GM12878 (cell line): ENCODE data around the gene UTP14C. TPM values are rescaled to one million over a fixed set of nuclear protein-coding genes. Genes with fewer than 3 reads are reported as not detected.

Source experiments
- ATAC-seq: fragments of 200-7000 bp; cut with Tn5 transposase; 3 replicates; pipeline ENCODE4 v1.9.1; 2020; ENCODE audit warnings: mild to moderate bottlenecking, moderate library complexity
- BruUV-seq: library from RNA; stranded (reverse); fragments of 400-500 nt; replicated peaks from 2 replicates; lab custom pipeline; 2021; lab: Mats Ljungman, UMichigan
- CTCF ChIA-PET: fragments of 300-600 bp; sonication (Branson Sonifier 250); formaldehyde crosslinking; extraction: SDS; loops from one replicate; lab custom pipeline; 2021; ENCODE audit warnings: inconsistent platforms; lab: Yijun Ruan, JAX
- POLR2A ChIA-PET: fragments of 350-600 bp; formaldehyde crosslinking; extraction: SDS; loops from one replicate; lab custom pipeline; 2021; ENCODE audit warnings: inconsistent platforms; lab: Charles Lee
- RAD21 ChIA-PET: fragments of 300-600 bp; sonication (Branson Sonifier 250); formaldehyde crosslinking; loops from one replicate; lab custom pipeline; 2023; ENCODE audit warnings: antibody characterized with exemption; ENCODE audit not compliant: unreplicated experiment; lab: Charles Lee
- SMC1A ChIA-PET: fragments of 300-600 bp; sonication (Branson Sonifier 250); formaldehyde crosslinking; loops from one replicate; lab custom pipeline; 2023; ENCODE audit not compliant: unreplicated experiment, uncharacterized antibody; lab: Charles Lee
- DNase-seq: peaks from one replicate; pipeline ENCODE4 v3.0.0-alpha.2; 2011; ENCODE audit warnings: low read depth, low spot score
- FAIRE-seq: peaks from 3 replicates; lab custom pipeline; 2011; peaks lifted over from hg19 to GRCh38; lab: Jason Lieb, UNC
- H2AFZ ChIP-seq: 2 replicates; pipeline ENCODE4 v1.6.0; 2011; ENCODE audit warnings: low read depth, low read length, control low read depth; ENCODE audit not compliant: control insufficient read depth
- H3K27ac ChIP-seq: 2 replicates; pipeline ENCODE4 v1.5.1; 2011; ENCODE audit warnings: control low read depth; ENCODE audit not compliant: control insufficient read depth, insufficient read depth
- H3K27me3 ChIP-seq, 2 experiments: replicated peaks in 1 of 2; 2 replicates each; pipeline versions ENCODE4 v1.6.0 to v1.6.1; 2011; ENCODE audit warnings: low read length in 1 of 2; ENCODE audit not compliant: control insufficient read depth in 2 of 2, insufficient read depth in 2 of 2
- H3K36me3 ChIP-seq, 2 experiments: 2 replicates each; pipeline ENCODE4 v1.5.1; 2011; ENCODE audit warnings: low read length in 1 of 2; ENCODE audit not compliant: control insufficient read depth in 2 of 2, insufficient read depth in 2 of 2
- H3K4me1 ChIP-seq: 2 replicates; pipeline ENCODE4 v1.6.1; 2011; ENCODE audit warnings: mild to moderate bottlenecking, low read length, moderate library complexity, mixed read lengths; ENCODE audit not compliant: control insufficient read depth, insufficient read depth
- H3K4me2 ChIP-seq: 2 replicates; pipeline ENCODE4 v1.6.0; 2011; ENCODE audit warnings: control low read depth; ENCODE audit not compliant: control insufficient read depth, insufficient read depth
- H3K4me3 ChIP-seq: fragments of 200-600 bp; sonication (generic); 2 replicates; pipeline ENCODE4 v1.5.1; 2016
- H3K79me2 ChIP-seq: 2 replicates; pipeline ENCODE4 v1.6.0; 2011; ENCODE audit warnings: low read length; ENCODE audit not compliant: control insufficient read depth, insufficient read depth
- H3K9ac ChIP-seq: 2 replicates; pipeline ENCODE4 v1.8.0; 2011; ENCODE audit warnings: low read length, control low read depth, mixed read lengths; ENCODE audit not compliant: control insufficient read depth, insufficient read depth
- H3K9me3 ChIP-seq: replicated peaks from 3 replicates; pipeline ENCODE4 v1.5.1; 2011; ENCODE audit warnings: mild to moderate bottlenecking, low read length; ENCODE audit not compliant: control insufficient read depth, insufficient read depth
- H4K20me1 ChIP-seq: 2 replicates; pipeline ENCODE4 v1.6.0; 2011; ENCODE audit not compliant: control insufficient read depth, insufficient read depth
- CBX3 ChIP-seq: fragments of 200-600 bp; sonication (generic); IDR thresholded peaks from 2 replicates; pipeline ENCODE4 v1.6.1; 2016; ENCODE audit warnings: low read depth, borderline replicate concordance
- EGR1 ChIP-seq, 2 experiments: IDR thresholded peaks; 1 replicate in 1 of 2; 2 replicates in 1 of 2; pipeline ENCODE4 v1.6.1; 2011 to 2012; ENCODE audit warnings: low read depth in 2 of 2, low read length in 2 of 2, borderline replicate concordance in 1 of 2, mild to moderate bottlenecking in 1 of 2, moderate library complexity in 1 of 2
- ELK1 ChIP-seq: IDR thresholded peaks from 2 replicates; pipeline ENCODE4 v1.6.1; 2012; ENCODE audit warnings: low read depth, low read length, improper control_type of control experiment
- GABPA ChIP-seq: IDR thresholded peaks from 2 replicates; pipeline ENCODE4 v1.6.1; 2014; ENCODE audit warnings: antibody characterized with exemption, low read depth, mild to moderate bottlenecking, inconsistent platforms
- HDAC2 ChIP-seq: fragments of 200-600 bp; sonication (generic); IDR thresholded peaks from 2 replicates; pipeline ENCODE4 v1.6.1; 2017
- HDAC6 ChIP-seq: fragments of 200-600 bp; sonication (generic); IDR thresholded peaks from one replicate; pipeline ENCODE4 v1.8.0; 2017; ENCODE audit warnings: antibody characterized with exemption; ENCODE audit not compliant: unreplicated experiment
- IKZF1 ChIP-seq: fragments of 450-650 bp; conservative IDR thresholded peaks from 2 replicates; pipeline ENCODE4 v1.6.1; 2017; ENCODE audit warnings: antibody characterized with exemption, mild to moderate bottlenecking
- IKZF2 ChIP-seq, 2 experiments: fragments of 450-650 bp; IDR thresholded peaks; 2 replicates each; pipeline ENCODE4 v1.6.1; 2017; ENCODE audit warnings: mild to moderate bottlenecking in 2 of 2, moderate library complexity in 2 of 2
- IRF4 ChIP-seq: IDR thresholded peaks from 2 replicates; pipeline ENCODE4 v1.6.1; 2011; ENCODE audit warnings: low read depth, low read length
- MXI1 ChIP-seq: fragments of 150-350 bp; IDR thresholded peaks from 2 replicates; pipeline ENCODE4 v1.6.1; 2011; ENCODE audit warnings: low read depth, mild to moderate bottlenecking, inconsistent platforms, low read length, improper control_type of control experiment
- NKRF ChIP-seq: fragments of 450-650 bp; conservative IDR thresholded peaks from 2 replicates; pipeline ENCODE4 v1.6.1; 2017; ENCODE audit warnings: mild to moderate bottlenecking, moderate library complexity
- NR2C1 ChIP-seq: fragments of 450-650 bp; IDR thresholded peaks from 2 replicates; pipeline ENCODE4 v1.6.1; 2017; ENCODE audit warnings: antibody characterized with exemption, mild to moderate bottlenecking, moderate library complexity
- WGBS: methylation state at CpG from one replicate; pipeline ENCODE4 v1.1.6; 2016; ENCODE audit warnings: low lambda C conversion rate; ENCODE audit not compliant: insufficient replicate concordance, insufficient coverage; ENCODE audit errors: missing lambda C conversion rate; 5-methylcytosine and 5-hydroxymethylcytosine counted together
- in situ Hi-C: fragments of 300-500 bp; cut with MboI; formaldehyde crosslinking; loops from 9 replicates; pipeline ENCODE4 v1.14.3; 2018; ENCODE audit warnings: mixed read lengths
- intact Hi-C: fragments of 100-400 bp; cut with micrococcal nuclease; formaldehyde crosslinking; loops from one replicate; pipeline ENCODE4 v1.14.2; 2022; ENCODE audit not compliant: unreplicated experiment
- polyA plus RNA-seq, 11 experiments: library from polyadenylated mRNA; depleted of rRNA in 4 of 11; unstranded in 6 of 11; stranded (reverse) in 5 of 11; fragments of >200 nt; fragmentation: Nextera tagmentation in 4 of 11; fragmentation: Illumina TruSeq in 1 of 11; extraction: Ambion mirVana in 4 of 11; extraction: Trizol in 1 of 11; gene quantifications; 1 replicate in 1 of 11; 2 replicates in 10 of 11; pipeline versions ENCODE4 v1.2.1 to v1.2.3, GENCODE V29; 2011 to 2016; ENCODE audit warnings: inconsistent platforms in 2 of 11, missing spikeins in 2 of 11, low read depth in 1 of 11
- total RNA-seq, 4 experiments: library from RNA; depleted of rRNA in 3 of 4; stranded (reverse); fragments of >200 nt in 3 of 4; fragmentation: Illumina TruSeq in 1 of 4; extraction: Trizol in 1 of 4; gene quantifications; 2 replicates each; pipeline versions ENCODE4 v1.2.1 to v1.2.3, GENCODE V29; 2013 to 2021
- TF ChIP-seq, protein P1 (sequence below): IDR thresholded peaks from 2 replicates; pipeline ENCODE4 v1.6.1; 2012; ENCODE audit warnings: low read length, inconsistent platforms

Gene UTP14C
- total and polyA plus RNA-seq, 10 of the 15 experiments (the other 5 are each of a cell fraction or from before 2014, with no cell fraction given): 3.4 to 11.2 (median 6.0) TPM

DNA sequence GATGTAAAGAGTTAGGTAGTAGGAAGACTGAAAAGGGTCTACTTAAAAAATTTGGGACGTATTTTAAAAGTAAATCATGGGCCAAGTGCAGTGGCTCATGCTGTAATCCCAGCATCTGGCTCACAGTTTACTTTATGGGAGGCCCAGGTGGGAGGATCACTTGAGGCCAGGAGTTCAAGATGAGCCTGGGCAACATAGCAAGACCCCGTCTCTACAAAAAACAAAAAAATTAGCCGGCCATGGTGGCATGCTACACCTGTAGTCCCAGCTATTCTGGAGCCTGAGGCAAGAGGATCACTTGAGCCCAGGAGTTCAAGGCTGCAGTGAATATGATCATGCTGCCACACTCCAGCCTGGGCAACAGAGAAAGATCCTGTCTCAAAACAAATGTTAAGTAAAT, 23.0 kb downstream of the UTP14C start:
- Histone ChIP-seq H3K4me2 (no peak overlapping the region), H3K27ac (no peak overlapping the region), H3K9ac (no peak overlapping the region), H4K20me1 (no peaks in the 10 kb centered on the region), H3K27me3 (no peaks in the 10 kb centered on the region), H3K9me3 (no peaks in the 10 kb centered on the region), H2AFZ (no peak overlapping the region), H3K4me3 (no peak overlapping the region), H3K36me3 (no peaks in the 10 kb centered on the region), H3K4me1 (no peaks in the 10 kb centered on the region), H3K79me2 (no peaks in the 10 kb centered on the region)
- WGBS: 69% methylated on average over 3 of the region's 3 CpGs
- in situ Hi-C loops: no loop called here
- no TSS peak for BruUV-seq
- TF ChIP-seq IRF4 (no peak), IKZF1 (no peak)
- intact Hi-C loops: no loop called here
- no peak for FAIRE-seq
- SMC1A ChIA-PET: no interaction called here
- POLR2A ChIA-PET: no interaction called here
- RAD21 ChIA-PET: no interaction called here
- CTCF ChIA-PET: no interaction called here
- ATAC-seq: no peak
- no peak for DNase-seq

DNA sequence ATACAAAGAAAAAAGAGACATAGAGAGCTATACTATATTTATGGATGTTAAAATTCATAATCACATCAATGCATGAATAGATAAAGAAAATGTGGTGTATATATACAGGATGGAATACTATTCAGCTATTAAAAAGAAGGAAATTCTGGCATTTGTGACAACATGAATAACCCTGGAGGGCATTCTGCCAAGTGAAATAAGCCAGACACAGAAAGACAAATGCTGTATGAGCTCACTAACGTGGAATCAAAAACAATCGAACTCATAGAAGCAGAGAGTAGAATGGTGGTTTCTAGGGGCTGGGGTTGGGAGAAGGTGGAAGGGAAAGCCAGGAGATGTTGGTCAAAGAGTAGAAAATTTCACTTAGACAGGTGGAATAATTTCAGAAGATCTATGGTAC, 24.0 kb downstream of the UTP14C start:
- no peaks in the 10 kb centered on the region for H3K9me3 ChIP-seq
- ATAC-seq: no peak
- no peak overlapping the region for H3K9ac ChIP-seq
- no peaks in the 10 kb centered on the region for H4K20me1 ChIP-seq
- no peaks in the 10 kb centered on the region for H3K27me3 ChIP-seq
- no peak overlapping the region for H2AFZ ChIP-seq
- ChIA-PET RAD21 (no interaction called here), SMC1A (no interaction called here), POLR2A (no interaction called here), CTCF (no interaction called here)
- FAIRE-seq: no peak
- H3K4me1 ChIP-seq: no peaks in the 10 kb centered on the region
- no TSS peak for BruUV-seq
- WGBS: 0% methylated on average over 2 of the region's 2 CpGs
- no peak overlapping the region for H3K4me3 ChIP-seq
- DNase-seq: no peak
- no peak overlapping the region for H3K27ac ChIP-seq
- in situ Hi-C loops (no loop called here), intact Hi-C loops (no loop called here)
- H3K36me3 ChIP-seq: no peaks in the 10 kb centered on the region
- no peak overlapping the region for H3K4me2 ChIP-seq
- H3K79me2 ChIP-seq: no peaks in the 10 kb centered on the region
- no peak for TF ChIP-seq HDAC2
- TF ChIP-seq EGR1 (IDR thresholded peaks at IDR 0.05; ENCODE audit: borderline replicate concordance in 1 of 2, low read depth in 2 of 2, low read length in 2 of 2): no peak
- no peak for TF ChIP-seq HDAC6
- no peak for TF ChIP-seq NR2C1
- TF ChIP-seq ELK1: no peak
- no peak for TF ChIP-seq MXI1
- no peak for TF ChIP-seq IKZF2 (IDR thresholded peaks at IDR 0.05)
- TF ChIP-seq NKRF: no peak
- no peak for TF ChIP-seq GABPA
- TF ChIP-seq CBX3: no peak
- TF ChIP-seq, protein P1, sequence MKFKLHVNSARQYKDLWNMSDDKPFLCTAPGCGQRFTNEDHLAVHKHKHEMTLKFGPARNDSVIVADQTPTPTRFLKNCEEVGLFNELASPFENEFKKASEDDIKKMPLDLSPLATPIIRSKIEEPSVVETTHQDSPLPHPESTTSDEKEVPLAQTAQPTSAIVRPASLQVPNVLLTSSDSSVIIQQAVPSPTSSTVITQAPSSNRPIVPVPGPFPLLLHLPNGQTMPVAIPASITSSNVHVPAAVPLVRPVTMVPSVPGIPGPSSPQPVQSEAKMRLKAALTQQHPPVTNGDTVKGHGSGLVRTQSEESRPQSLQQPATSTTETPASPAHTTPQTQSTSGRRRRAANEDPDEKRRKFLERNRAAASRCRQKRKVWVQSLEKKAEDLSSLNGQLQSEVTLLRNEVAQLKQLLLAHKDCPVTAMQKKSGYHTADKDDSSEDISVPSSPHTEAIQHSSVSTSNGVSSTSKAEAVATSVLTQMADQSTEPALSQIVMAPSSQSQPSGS: no peak
